HG03571 (cell line): ENCODE data around the gene CENPU.

Source experiments
- ATAC-seq: cut with Tn5 transposase; IDR thresholded peaks from one replicate; pipeline ENCODE4 v1.9.1; 2021; ENCODE audit not compliant: unreplicated experiment

Gene CENPU

DNA sequence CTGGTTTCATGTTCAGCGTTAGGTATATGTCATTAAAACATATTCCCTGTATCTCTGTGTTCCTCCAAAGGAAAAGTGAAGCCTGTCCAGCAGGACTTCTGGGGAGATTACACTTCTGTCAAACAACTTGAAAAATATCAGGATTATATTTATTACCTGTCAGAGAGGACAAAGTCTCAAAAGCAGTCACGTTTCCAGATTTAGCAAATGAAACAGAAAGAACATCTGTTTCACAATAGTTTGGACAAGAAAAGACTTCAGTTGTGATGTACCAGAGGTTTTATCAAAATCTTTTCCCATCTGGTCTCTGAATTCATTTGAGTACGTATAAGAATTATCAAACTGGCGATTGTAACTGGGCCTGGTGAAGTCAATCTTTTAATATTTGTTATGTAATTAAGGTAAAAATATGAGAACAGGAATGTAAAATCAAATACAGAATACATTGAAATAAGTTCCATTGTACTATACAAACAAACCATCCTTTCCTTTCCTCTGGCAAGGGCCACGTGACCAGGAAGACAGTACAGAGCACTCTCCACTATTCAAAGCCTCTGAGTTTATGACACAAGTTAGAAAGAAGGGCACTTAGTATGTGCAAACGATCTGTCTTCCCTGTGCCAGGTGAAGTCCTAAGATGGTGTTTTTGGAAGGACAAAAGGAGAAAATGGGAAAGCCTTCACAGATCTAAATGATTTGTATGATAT is 87.8 kb downstream of the CENPU start:
- ATAC-seq: no peak

DNA sequence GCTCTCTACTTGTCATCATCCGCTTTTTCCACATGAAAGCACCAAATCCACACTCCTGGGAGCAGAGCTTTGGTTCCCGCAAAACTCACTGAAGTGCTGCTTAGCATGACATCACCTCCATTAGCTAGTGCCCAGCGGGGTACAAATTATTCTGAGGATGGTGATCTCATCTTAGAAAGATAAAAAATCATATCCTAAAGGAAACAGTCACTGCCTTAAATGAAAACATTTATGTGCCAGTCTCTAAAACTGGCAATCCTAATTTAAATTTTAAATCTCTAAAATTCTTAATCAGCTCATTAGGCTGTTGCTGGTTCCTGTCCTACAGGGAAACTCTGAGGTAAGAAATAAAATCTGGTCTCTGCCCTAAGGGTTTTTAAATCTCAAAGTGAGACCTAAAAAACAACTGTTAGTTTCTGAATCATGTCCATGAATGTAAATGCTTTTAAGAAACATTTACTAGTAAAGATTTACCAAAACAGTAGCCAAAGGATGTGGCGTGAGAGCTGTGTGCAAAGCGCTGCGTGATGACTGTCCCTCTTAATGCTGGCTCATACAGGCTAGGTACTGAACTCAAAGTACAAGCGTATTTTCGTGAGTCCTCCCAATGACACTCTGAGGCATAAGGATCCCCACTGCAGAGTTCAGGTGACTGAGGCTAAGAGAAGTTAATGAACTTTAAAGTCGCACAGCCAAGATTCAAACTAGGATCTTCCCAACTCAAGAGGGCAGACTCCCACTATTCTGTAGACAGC is 89.2 kb downstream of the CENPU start:
- ATAC-seq: no peak
